HCT116 (cell line): ENCODE results near the gene KCNH2. TPM values are rescaled to one million over a fixed set of nuclear protein-coding genes. Genes with fewer than 3 reads are reported as not detected.

Experiments used
- ATAC-seq: fragments of 200-7000 bp; cut with Tn5 transposase; 2 replicates; pipeline ENCODE4 v1.9.1; 2020; ENCODE audit warnings: mild to moderate bottlenecking, moderate library complexity
- BruUV-seq: library from RNA; stranded (reverse); fragments of 400-500 nt; replicated peaks from 2 replicates; lab custom pipeline; 2021; lab: Mats Ljungman, UMichigan
- CTCF ChIA-PET: fragments of 300-600 bp; sonication (Branson Sonifier 250); formaldehyde crosslinking; loops from one replicate; lab custom pipeline; 2021; ENCODE audit warnings: antibody characterized with exemption; lab: Charles Lee
- POLR2A ChIA-PET: fragments of 300-600, 350-600 bp; sonication (Branson Sonifier 250); formaldehyde crosslinking; loops from one replicate; lab custom pipeline; 2021; ENCODE audit warnings: antibody characterized with exemption; lab: Charles Lee
- RAD21 ChIA-PET, 2 experiments: fragments of 300-600 bp; sonication (Branson Sonifier 250); formaldehyde crosslinking; loops; one replicate each; lab custom pipeline; 2023; ENCODE audit warnings: low total read pairs in 2 of 2; ENCODE audit not compliant: uncharacterized antibody in 2 of 2, unreplicated experiment in 2 of 2, low non-redundant PET in 1 of 2; lab: Charles Lee
- DNase-seq: peaks from one replicate; pipeline ENCODE4 v3.0.0-alpha.2; 2010; ENCODE audit warnings: low read depth, low spot score
- H2AFZ ChIP-seq: fragments of 200-600 bp; shearing (Covaris generic), sonication (generic); 2 replicates; pipeline ENCODE4 v1.6.1; 2017; ENCODE audit warnings: low read depth, mixed run types, mixed read lengths, antibody characterized with exemption, low read length; ENCODE audit not compliant: poor library complexity, severe bottlenecking
- H3K27ac ChIP-seq: 2 replicates; pipeline ENCODE4 v1.5.1; 2012; ENCODE audit warnings: low read depth, low read length
- H3K27me3 ChIP-seq: fragments of 200-600 bp; sonication (generic); 2 replicates; pipeline ENCODE4 v1.6.1; 2016; ENCODE audit warnings: mixed run types, low read length, mixed read lengths; ENCODE audit not compliant: insufficient read depth
- H3K36me3 ChIP-seq, 2 experiments: fragments of 200-500 bp in 1 of 2; fragments of 200-600 bp in 1 of 2; sonication (Bioruptor generic) in 1 of 2; sonication (generic) in 1 of 2; 2 replicates each; pipeline versions ENCODE4 v1.5.1 to v1.6.1; 2014 to 2016; ENCODE audit warnings: low read length in 2 of 2, inconsistent platforms in 1 of 2, mixed read lengths in 1 of 2, mixed run types in 1 of 2; ENCODE audit not compliant: insufficient read depth in 2 of 2, control insufficient read depth in 1 of 2
- H3K4me1 ChIP-seq, 2 experiments: fragments of 200-600 bp in 1 of 2; sonication (generic) in 1 of 2; 2 replicates each; pipeline versions ENCODE4 v1.5.1 to v1.6.1; 2012 to 2017; ENCODE audit warnings: low read length in 2 of 2, inconsistent platforms in 1 of 2, mild to moderate bottlenecking in 1 of 2, mixed read lengths in 1 of 2, mixed run types in 1 of 2, moderate library complexity in 1 of 2; ENCODE audit not compliant: insufficient read depth in 2 of 2, control insufficient read depth in 1 of 2
- H3K4me2 ChIP-seq: fragments of 200-600 bp; sonication (generic); 2 replicates; pipeline ENCODE4 v1.6.1; 2017; ENCODE audit warnings: mixed run types, low read length, mixed read lengths
- H3K4me3 ChIP-seq, 2 experiments: fragments of 200-600 bp in 1 of 2; sonication (generic) in 1 of 2; replicated peaks in 1 of 2; 2 replicates each; pipeline ENCODE4 v1.5.1; 2011 to 2016; ENCODE audit warnings: low read length in 2 of 2, control low read depth in 1 of 2, low read depth in 1 of 2, mild to moderate bottlenecking in 1 of 2, mixed read lengths in 1 of 2, mixed run types in 1 of 2
- H3K79me2 ChIP-seq: fragments of 200-600 bp; sonication (generic); 2 replicates; pipeline ENCODE4 v1.6.1; 2017; ENCODE audit warnings: mild to moderate bottlenecking, mixed run types, low read length, moderate library complexity, mixed read lengths; ENCODE audit not compliant: insufficient read depth
- H3K9ac ChIP-seq: fragments of 200-600 bp; sonication (generic); 2 replicates; pipeline ENCODE4 v1.6.1; 2016; ENCODE audit warnings: low read length, mixed read lengths
- H3K9me2 ChIP-seq: fragments of 200-600 bp; sonication (generic), shearing (Covaris generic); 2 replicates; pipeline ENCODE4 v1.6.1; 2017; ENCODE audit warnings: mixed run types, mild to moderate bottlenecking, moderate library complexity; ENCODE audit not compliant: insufficient read depth
- H3K9me3 ChIP-seq, 2 experiments: fragments of 200-500 bp in 1 of 2; fragments of 200-600 bp in 1 of 2; sonication (Bioruptor generic) in 1 of 2; sonication (generic) in 1 of 2; 2 replicates each; pipeline ENCODE4 v1.6.1; 2014 to 2017; ENCODE audit warnings: low read length in 2 of 2, mixed read lengths in 2 of 2, inconsistent platforms in 1 of 2, low read depth in 1 of 2, mild to moderate bottlenecking in 1 of 2, mixed run types in 1 of 2, moderate library complexity in 1 of 2; ENCODE audit not compliant: control insufficient read depth in 1 of 2, insufficient read depth in 1 of 2
- H4K20me1 ChIP-seq: fragments of 200-600 bp; sonication (generic), shearing (Covaris generic); 2 replicates; pipeline ENCODE4 v1.6.1; 2017; ENCODE audit warnings: mixed run types, mild to moderate bottlenecking, moderate library complexity; ENCODE audit not compliant: insufficient read depth
- CBX3 ChIP-seq: IDR thresholded peaks from 2 replicates; pipeline ENCODE4 v1.6.1; 2012; ENCODE audit warnings: low read depth
- EGR1 ChIP-seq: IDR thresholded peaks from 2 replicates; pipeline ENCODE4 v1.6.1; 2012; ENCODE audit warnings: low read depth
- ELF1 ChIP-seq: IDR thresholded peaks from 2 replicates; pipeline ENCODE4 v1.6.1; 2012; ENCODE audit warnings: low read depth, borderline replicate concordance
- EZH2 ChIP-seq: fragments of 200-600 bp; sonication (generic); IDR thresholded peaks from 2 replicates; pipeline ENCODE4 v1.6.1; 2017; ENCODE audit warnings: antibody characterized with exemption, mixed run types
- EZH2phosphoT487 ChIP-seq: fragments of 200-600 bp; IDR thresholded peaks from 2 replicates; pipeline ENCODE4 v1.6.1; 2018; ENCODE audit warnings: antibody characterized with exemption, borderline replicate concordance
- FOSL1 ChIP-seq: IDR thresholded peaks from 2 replicates; pipeline ENCODE4 v1.6.1; 2012; ENCODE audit warnings: low read depth
- JUND ChIP-seq: IDR thresholded peaks from 2 replicates; pipeline ENCODE4 v1.6.1; 2012
- POLR2A ChIP-seq: IDR thresholded peaks from 2 replicates; pipeline ENCODE4 v1.7.0; 2011; ENCODE audit warnings: borderline replicate concordance; ENCODE audit not compliant: insufficient read depth, insufficient read length; ENCODE audit errors: extremely low read depth
- POLR2AphosphoS5 ChIP-seq: IDR thresholded peaks from 2 replicates; pipeline ENCODE4 v1.6.1; 2011; ENCODE audit warnings: mild to moderate bottlenecking, low read depth, low read length, moderate library complexity
- RAD21 ChIP-seq: IDR thresholded peaks from 2 replicates; pipeline ENCODE4 v1.6.1; 2012; ENCODE audit warnings: low read depth, mild to moderate bottlenecking
- SIN3A ChIP-seq: IDR thresholded peaks from 2 replicates; pipeline ENCODE4 v1.6.1; 2012; ENCODE audit warnings: low read depth
- SRF ChIP-seq: IDR thresholded peaks from 2 replicates; pipeline ENCODE4 v1.6.1; 2012; ENCODE audit warnings: low read depth
- YY1 ChIP-seq: IDR thresholded peaks from 2 replicates; pipeline ENCODE4 v1.6.1; 2011; ENCODE audit warnings: low read length, low read depth, moderate library complexity, mild to moderate bottlenecking; ENCODE audit not compliant: insufficient replicate concordance; ENCODE audit errors: extremely low read depth
- ZFX ChIP-seq: fragments of 450-650 bp; IDR thresholded peaks from 2 replicates; pipeline ENCODE4 v1.6.1; 2017
- intact Hi-C: fragments of 100-400 bp; cut with micrococcal nuclease; formaldehyde crosslinking; loops from 2 replicates; pipeline ENCODE4 v1.10.0; 2022
- total RNA-seq: library from RNA; stranded (reverse); gene quantifications from one replicate; pipeline ENCODE4 v1.2.1, GENCODE V29; 2021; ENCODE audit not compliant: unreplicated experiment
- TF ChIP-seq, protein P1 (sequence below): IDR thresholded peaks from 2 replicates; pipeline ENCODE4 v1.6.1; 2012
- TF ChIP-seq, protein P2 (sequence below), 3 experiments: fragments of 200-600 bp in 1 of 3; sonication (generic) in 1 of 3; IDR thresholded peaks in 2 of 3; conservative IDR thresholded peaks in 1 of 3; 2 replicates each; pipeline ENCODE4 v1.5.1; 2012 to 2017; ENCODE audit warnings: low read depth in 2 of 3, low read length in 2 of 3, antibody characterized with exemption in 1 of 3, borderline replicate concordance in 1 of 3, control low read depth in 1 of 3, mild to moderate bottlenecking in 1 of 3, mixed read lengths in 1 of 3, mixed run types in 1 of 3, moderate library complexity in 1 of 3; ENCODE audit not compliant: insufficient read depth in 1 of 3

Gene KCNH2
- total RNA-seq, 1 experiment from 2014 or later, result 9.7 TPM

DNA sequence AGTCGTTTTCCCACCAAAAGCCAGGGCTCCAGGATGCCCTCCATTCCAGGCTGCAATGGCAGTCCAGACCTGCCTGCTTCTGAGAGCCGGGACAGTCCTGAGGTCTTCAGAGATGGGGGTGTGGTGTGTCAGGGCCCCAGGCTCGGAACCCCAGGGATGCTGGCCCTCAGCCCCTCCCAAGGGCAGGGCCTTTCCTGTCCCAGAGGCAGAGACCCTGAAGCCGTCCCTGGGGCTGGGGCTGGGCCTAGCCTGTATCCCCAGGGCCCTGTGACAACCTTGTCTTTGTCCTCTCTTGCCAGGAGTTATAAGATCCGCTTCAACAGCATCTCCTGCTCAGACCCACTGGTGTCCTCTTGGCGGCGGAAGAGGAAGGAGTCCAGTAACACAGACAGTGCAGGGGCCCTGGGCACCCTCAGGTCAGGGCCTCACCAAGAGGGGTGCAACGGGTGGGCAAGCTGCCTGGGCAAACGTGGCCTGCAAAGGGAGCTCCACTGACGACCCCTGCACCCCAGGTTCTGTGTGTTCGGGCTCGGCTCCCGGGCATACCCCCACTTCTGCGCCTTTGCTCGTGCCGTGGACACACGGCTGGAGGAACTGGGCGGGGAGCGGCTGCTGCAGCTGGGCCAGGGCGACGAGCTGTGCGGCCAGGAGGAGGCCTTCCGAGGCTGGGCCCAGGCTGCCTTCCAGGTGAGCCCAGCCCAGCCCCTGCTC lies 28.6 kb upstream of the KCNH2 start:
- no peak for DNase-seq
- ChIA-PET CTCF (interaction anchor here (1.1 to 5.4 kb wide), 2 partner anchors 13 to 38 kb away, joined by 4 to 59 read pairs; no protein-coding TSS in a partner anchor), RAD21 (no interaction called here), POLR2A (no interaction called here)
- Histone ChIP-seq H3K36me3 (no peaks in the 10 kb centered on the region), H3K4me1 (peaks cover 16 to 36% of the 10 kb centered on the region in 2 experiments; a peak in 3 of 4 replicates), H3K9me2 (no peaks in the 10 kb centered on the region), H3K9me3 (no peaks in the 10 kb centered on the region), H3K79me2 (peaks cover 4% of the 10 kb centered on the region; the same call in 1 of the 2 replicates)
- no TSS peak for BruUV-seq
- TF ChIP-seq POLR2AphosphoS5 (no peak), RAD21 (no peak), CBX3 (no peak), SRF (no peak), ZFX (no peak), FOSL1 (no peak), EGR1 (no peak), JUND (no peak), EZH2phosphoT487 (no peak), ELF1 (no peak)
- TF ChIP-seq, protein P1, sequence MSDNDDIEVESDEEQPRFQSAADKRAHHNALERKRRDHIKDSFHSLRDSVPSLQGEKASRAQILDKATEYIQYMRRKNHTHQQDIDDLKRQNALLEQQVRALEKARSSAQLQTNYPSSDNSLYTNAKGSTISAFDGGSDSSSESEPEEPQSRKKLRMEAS, result no peak
- TF ChIP-seq, all 23 proteins: peak for 0
- no peak overlapping the region for H2AFZ ChIP-seq
- intact Hi-C loops, result no loop called here
- no peak overlapping the region for H3K4me3 ChIP-seq
- no peak overlapping the region for H3K27ac ChIP-seq
- H3K9ac ChIP-seq, result no peak overlapping the region
- H3K4me2 ChIP-seq, result no peak overlapping the region
- no peaks in the 10 kb centered on the region for H4K20me1 ChIP-seq
- no peaks in the 10 kb centered on the region for H3K27me3 ChIP-seq
- ATAC-seq, result no peak

DNA sequence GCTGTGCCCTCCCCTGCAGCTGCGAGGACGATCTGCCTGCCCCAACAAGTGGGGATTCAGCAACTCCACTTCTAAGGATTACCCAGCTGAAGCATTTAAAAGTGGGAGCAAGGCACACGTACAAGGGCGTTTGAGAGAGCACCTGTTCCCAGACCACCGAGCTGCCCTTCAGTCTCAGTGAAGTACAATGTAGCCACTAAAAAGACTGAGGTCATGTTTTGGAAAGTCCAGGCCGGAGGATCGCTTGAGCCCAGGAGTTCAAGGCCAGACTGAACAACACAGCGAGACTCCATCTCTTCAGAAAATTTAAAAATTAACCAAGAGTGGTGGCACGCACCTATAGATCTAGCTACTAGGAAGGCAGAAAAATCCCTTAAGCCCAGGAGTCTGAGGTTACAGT lies 27.4 kb upstream of the KCNH2 start:
- Histone ChIP-seq H3K9me3 (no peaks in the 10 kb centered on the region), H3K4me2 (no peak overlapping the region), H3K79me2 (peaks cover 4% of the 10 kb centered on the region; the same call in 1 of the 2 replicates), H3K27me3 (no peaks in the 10 kb centered on the region), H3K36me3 (no peaks in the 10 kb centered on the region), H3K9me2 (no peaks in the 10 kb centered on the region), H4K20me1 (no peaks in the 10 kb centered on the region), H2AFZ (no peak overlapping the region), H3K27ac (no peak overlapping the region), H3K9ac (no peak overlapping the region), H3K4me3 (no peak overlapping the region), H3K4me1 (peaks cover 13 to 26% of the 10 kb centered on the region in 2 experiments; a peak in 3 of 4 replicates)
- ChIA-PET CTCF (interaction anchor here (1.4 kb wide), 1 partner anchor 13 kb away, joined by 4 read pairs; no protein-coding TSS in a partner anchor), POLR2A (no interaction called here), RAD21 (no interaction called here)
- no TSS peak for BruUV-seq
- intact Hi-C loops, result no loop called here
- ATAC-seq (no peak), DNase-seq (no peak)
- no peak for TF ChIP-seq POLR2AphosphoS5
- TF ChIP-seq YY1, result no peak
- no peak for TF ChIP-seq EZH2
- no peak for TF ChIP-seq CBX3
- TF ChIP-seq JUND, result no peak
- TF ChIP-seq, protein P2, sequence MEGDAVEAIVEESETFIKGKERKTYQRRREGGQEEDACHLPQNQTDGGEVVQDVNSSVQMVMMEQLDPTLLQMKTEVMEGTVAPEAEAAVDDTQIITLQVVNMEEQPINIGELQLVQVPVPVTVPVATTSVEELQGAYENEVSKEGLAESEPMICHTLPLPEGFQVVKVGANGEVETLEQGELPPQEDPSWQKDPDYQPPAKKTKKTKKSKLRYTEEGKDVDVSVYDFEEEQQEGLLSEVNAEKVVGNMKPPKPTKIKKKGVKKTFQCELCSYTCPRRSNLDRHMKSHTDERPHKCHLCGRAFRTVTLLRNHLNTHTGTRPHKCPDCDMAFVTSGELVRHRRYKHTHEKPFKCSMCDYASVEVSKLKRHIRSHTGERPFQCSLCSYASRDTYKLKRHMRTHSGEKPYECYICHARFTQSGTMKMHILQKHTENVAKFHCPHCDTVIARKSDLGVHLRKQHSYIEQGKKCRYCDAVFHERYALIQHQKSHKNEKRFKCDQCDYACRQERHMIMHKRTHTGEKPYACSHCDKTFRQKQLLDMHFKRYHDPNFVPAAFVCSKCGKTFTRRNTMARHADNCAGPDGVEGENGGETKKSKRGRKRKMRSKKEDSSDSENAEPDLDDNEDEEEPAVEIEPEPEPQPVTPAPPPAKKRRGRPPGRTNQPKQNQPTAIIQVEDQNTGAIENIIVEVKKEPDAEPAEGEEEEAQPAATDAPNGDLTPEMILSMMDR (IDR thresholded peaks at IDR 0.05 in 2 of 3, conservative IDR thresholded peaks at IDR 0.05 in 1 of 3; ENCODE audit: borderline replicate concordance in 1 of 3, insufficient read depth in 1 of 3, low read depth in 2 of 3, low read length in 2 of 3), result no peak
- TF ChIP-seq EGR1, result no peak
- no peak for TF ChIP-seq POLR2A
- no peak for TF ChIP-seq SIN3A
